GM12891 (cell line): ENCODE data around the gene DUS2.

Experiments used
- POLR2A ChIP-seq: IDR thresholded peaks from 2 replicates; pipeline ENCODE4 v1.6.1; 2011; ENCODE audit warnings: low read depth, low read length, control low read depth
- POLR2AphosphoS5 ChIP-seq: IDR thresholded peaks from 2 replicates; pipeline ENCODE4 v1.6.1; 2011; ENCODE audit warnings: low read depth, low read length, control low read depth
- POU2F2 ChIP-seq: IDR thresholded peaks from 2 replicates; pipeline ENCODE4 v1.6.1; 2011; ENCODE audit warnings: low read depth, mild to moderate bottlenecking, control low read depth, low read length, moderate library complexity

DNA sequence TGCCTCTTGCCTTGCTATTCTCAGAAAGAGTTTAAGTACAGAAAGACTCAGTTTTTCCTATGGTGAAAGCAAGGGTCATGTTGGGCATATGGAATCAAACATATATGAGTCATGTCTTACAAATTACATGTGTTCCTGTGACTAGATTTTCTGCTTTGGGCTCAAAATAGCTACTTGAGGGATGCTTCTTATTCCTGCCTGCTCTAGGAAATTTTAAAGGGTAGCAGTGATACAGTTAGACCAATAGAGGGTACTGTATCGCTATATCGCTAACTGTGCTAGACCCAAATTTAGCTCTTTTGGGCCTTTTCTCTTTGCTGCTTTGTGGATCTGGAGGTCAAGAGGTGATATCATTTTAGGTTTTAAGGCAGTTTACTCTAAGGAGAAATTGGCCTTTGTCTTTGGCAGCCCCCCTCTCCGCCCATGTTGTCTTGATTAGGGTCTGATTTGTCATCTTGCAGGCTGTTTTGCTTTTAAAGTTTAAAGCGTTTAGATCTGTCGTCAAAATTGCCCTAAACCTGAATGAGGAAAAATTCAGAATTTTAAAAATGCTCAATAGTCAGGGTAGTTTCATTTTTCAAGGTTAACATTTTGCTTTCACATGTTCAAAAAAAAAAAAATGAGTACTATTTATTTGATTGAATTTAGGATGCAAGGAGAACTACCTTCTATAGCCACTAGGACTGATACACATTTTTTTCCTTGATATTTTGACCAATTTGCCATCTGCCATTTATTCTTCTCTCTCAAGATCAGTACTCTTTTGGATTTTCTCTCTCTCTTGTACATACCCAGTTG lies 70.9 kb downstream of the DUS2 start:
- TF ChIP-seq POLR2A (no peak), POU2F2 (no peak), POLR2AphosphoS5 (no peak)
